ENCODE measurements around the gene ATRN. TPM values are rescaled to one million over a fixed set of nuclear protein-coding genes. Genes with fewer than 3 reads are reported as not detected.
"Not testable (repeated sequence)": the region's sequence is repeated elsewhere in the genome, so short reads cannot be mapped to it uniquely, and the experiment has no call there.

Gene ATRN
- total and polyA plus RNA-seq, 7 donors, result 3.9 to 18.6 (median 14.7) TPM

GRCh38 chr20:3502878-3503277, 32.1 kb downstream of the ATRN start:
- H3K4me3 ChIP-seq, result no peak overlapping the region
- no peak for TF ChIP-seq CTCF (IDR thresholded peaks at IDR 0.05)
- intact Hi-C loops (cut with DNase I), result no loop called here
- no peaks in the 10 kb centered on the region for H3K4me1 ChIP-seq
- 91 to 95% (median 92%) methylated on average over 2 of the region's 2 CpGs for WGBS, 3 donors
- no peaks in the 10 kb centered on the region for H3K9me3 ChIP-seq
- H3K36me3 ChIP-seq (ENCODE audit: insufficient read depth in 1 of 2, low read depth in 1 of 2), result no peaks in the 10 kb centered on the region
- ATAC-seq, result no peak
- DNase-seq, result no peak
- no peaks in the 10 kb centered on the region for H3K27me3 ChIP-seq (ENCODE audit: insufficient read depth in 3 of 3, low read length in 2 of 3)
- no peak overlapping the region for H3K27ac ChIP-seq

- TF ChIP-seq CTCF (IDR thresholded peaks at IDR 0.05), result no peak
- Histone ChIP-seq H3K36me3 (ENCODE audit: insufficient read depth in 1 of 2, low read depth in 1 of 2) (no peaks in the 10 kb centered on the region), H3K27ac (no peak overlapping the region), H3K9me3 (no peaks in the 10 kb centered on the region), H3K27me3 (ENCODE audit: insufficient read depth in 3 of 3, low read length in 2 of 3) (no peaks in the 10 kb centered on the region), H3K4me3 (no peak overlapping the region), H3K4me1 (no peaks in the 10 kb centered on the region)
- ATAC-seq, result no peak
- intact Hi-C loops (cut with DNase I), result no loop called here
- 93 to 98% (median 94%) methylated on average over 4 of the region's 4 CpGs for WGBS, 3 donors
- no peak for DNase-seq
Measured at GRCh38 chr20:3505148-3505547, 34.3 kb downstream of the ATRN start.

GRCh38 chr20:3509064-3509463, 38.2 kb downstream of the ATRN start:
- Histone ChIP-seq H3K4me1 (no peaks in the 10 kb centered on the region), H3K27ac (no peak overlapping the region), H3K36me3 (ENCODE audit: insufficient read depth in 1 of 2, low read depth in 1 of 2) (no peaks in the 10 kb centered on the region), H3K27me3 (ENCODE audit: insufficient read depth in 3 of 3, low read length in 2 of 3) (no peaks in the 10 kb centered on the region), H3K9me3 (no peaks in the 10 kb centered on the region), H3K4me3 (no peak overlapping the region)
- WGBS, 3 donors, result 90 to 94% (median 94%) methylated on average over 2 of the region's 2 CpGs
- intact Hi-C loops (cut with DNase I), result no loop called here
- ATAC-seq, result no peak
- no peak for TF ChIP-seq CTCF (IDR thresholded peaks at IDR 0.05)
- DNase-seq, result no peak

- intact Hi-C loops (cut with DNase I), result no loop called here
- H3K27ac ChIP-seq, result no peak overlapping the region
- H3K36me3 ChIP-seq (ENCODE audit: insufficient read depth in 1 of 2, low read depth in 1 of 2), result no peaks in the 10 kb centered on the region
- no peak for TF ChIP-seq CTCF (IDR thresholded peaks at IDR 0.05)
- no peak overlapping the region for H3K4me3 ChIP-seq
- WGBS, 3 donors, result 43 to 53% (median 48%) methylated on average over 2 of the region's 2 CpGs
- ATAC-seq (peak in 2 of 4 donors; percentile 31 to 37), DNase-seq (no peak)
- no peaks in the 10 kb centered on the region for H3K4me1 ChIP-seq
- no peaks in the 10 kb centered on the region for H3K27me3 ChIP-seq (ENCODE audit: insufficient read depth in 3 of 3, low read length in 2 of 3)
- H3K9me3 ChIP-seq, result no peaks in the 10 kb centered on the region
Measured at GRCh38 chr20:3510110-3510509, 39.3 kb downstream of the ATRN start.

- H3K27me3 ChIP-seq (ENCODE audit: insufficient read depth in 3 of 3, low read length in 2 of 3); H3K36me3 ChIP-seq (ENCODE audit: insufficient read depth in 1 of 2, low read depth in 1 of 2); DNase-seq; H3K9me3 ChIP-seq; H3K4me1 ChIP-seq; ATAC-seq; H3K4me3 ChIP-seq; intact Hi-C loops (cut with DNase I); H3K27ac ChIP-seq: not testable (repeated sequence)
- WGBS, 3 donors, result 75 to 91% (median 78%) methylated on average over 2 to 3 of the region's 3 CpGs
Measured at GRCh38 chr20:3512239-3512638, 41.4 kb downstream of the ATRN start.

Measured in psoas muscle (tissue), 8 donors.